Measurements from ENCODE around the gene CHST7. TPM values are rescaled to one million over a fixed set of nuclear protein-coding genes. Genes with fewer than 3 reads are reported as not detected.

CHST7 gene
- total and polyA plus RNA-seq, 10 of the 15 experiments (the other 5 are each of a cell fraction or from before 2014, with no cell fraction given), result 0.58 to 11.0 (median 5.4) TPM

GRCh38 chrX:46547857-46548256 lies 25.7 kb upstream of the CHST7 start (continued):
- TF ChIP-seq SMC3 (IDR thresholded peaks at IDR 0.05; ENCODE audit: borderline replicate concordance, low read length) (no peak), KAT2A (conservative IDR thresholded peaks at IDR 0.05; ENCODE audit: control insufficient read depth, low read depth, low read length) (no peak), SREBF1 (IDR thresholded peaks at IDR 0.05; ENCODE audit: low read length) (no peak)

GRCh38 chrX:46549914-46550313 lies 23.7 kb upstream of the CHST7 start:
- Histone ChIP-seq H3K36me3 (ENCODE audit: control insufficient read depth in 2 of 2, insufficient read depth in 2 of 2, low read length in 1 of 2) (peaks cover 0 to 4% of the 10 kb centered on the region in 2 experiments; a peak in 2 of 4 replicates), H3K79me2 (ENCODE audit: control insufficient read depth, insufficient read depth, low read length) (peaks cover 25% of the 10 kb centered on the region), H4K20me1 (ENCODE audit: control insufficient read depth, insufficient read depth) (no peaks in the 10 kb centered on the region), H3K4me3 (no peak overlapping the region), H2AFZ (ENCODE audit: control insufficient read depth, low read depth, low read length) (no peak overlapping the region), H3K27ac (ENCODE audit: control insufficient read depth, insufficient read depth) (no peak overlapping the region), H3K4me2 (ENCODE audit: control insufficient read depth, insufficient read depth) (no peak overlapping the region), H3K27me3 (replicated peaks in 1 of 2; ENCODE audit: control insufficient read depth in 2 of 2, insufficient read depth in 2 of 2, low read length in 1 of 2) (no peaks in the 10 kb centered on the region), H3K4me1 (ENCODE audit: control insufficient read depth, insufficient read depth, low read length) (peaks cover 4% of the 10 kb centered on the region; the same call in 1 of the 2 replicates), H3K9ac (ENCODE audit: control insufficient read depth, insufficient read depth, low read length) (no peak overlapping the region), H3K9me3 (replicated peaks; ENCODE audit: control insufficient read depth, insufficient read depth, low read length) (no peaks in the 10 kb centered on the region; the same call in 2 of the 3 replicates)
- ATAC-seq (no peak), FAIRE-seq (no peak), DNase-seq (ENCODE audit: low read depth, low spot score) (no peak)
- POLR2A ChIA-PET, result no interaction called here
- RAD21 ChIA-PET (ENCODE audit: unreplicated experiment), result no interaction called here
- SMC1A ChIA-PET (ENCODE audit: uncharacterized antibody, unreplicated experiment), result no interaction called here
- BruUV-seq (replicated peaks), result no TSS peak
- in situ Hi-C loops (cut with MboI), result loop anchor here (10.0 kb wide), 1 partner anchor 245 kb away; no protein-coding TSS in a partner anchor
- 72% methylated on average over 1 of the region's 1 CpG for WGBS (ENCODE audit: insufficient coverage, insufficient replicate concordance, low lambda C conversion rate, missing lambda C conversion rate)
- TF ChIP-seq RBBP5 (conservative IDR thresholded peaks at IDR 0.05) (no peak), ATF7 (IDR thresholded peaks at IDR 0.05; ENCODE audit: low read depth) (no peak), RFX5 (IDR thresholded peaks at IDR 0.05; ENCODE audit: low read depth, low read length) (no peak), DPF2 (IDR thresholded peaks at IDR 0.05) (no peak), PAX5 (IDR thresholded peaks at IDR 0.05; ENCODE audit: borderline replicate concordance, low read depth, low read length) (no peak), HDAC2 (IDR thresholded peaks at IDR 0.05) (no peak), POLR2AphosphoS2 (IDR thresholded peaks at IDR 0.05; ENCODE audit: low read depth, low read length) (no peak), RCOR1 (conservative IDR thresholded peaks at IDR 0.05; ENCODE audit: low read depth, low read length) (no peak), SREBF1 (IDR thresholded peaks at IDR 0.05; ENCODE audit: low read length) (no peak), SPI1 (IDR thresholded peaks at IDR 0.05; ENCODE audit: borderline replicate concordance, insufficient read depth, low read depth, low read length) (no peak), PML (IDR thresholded peaks at IDR 0.05; ENCODE audit: low read length) (no peak), EED (IDR thresholded peaks at IDR 0.05; ENCODE audit: low read depth) (no peak)
- TF ChIP-seq, protein P1, sequence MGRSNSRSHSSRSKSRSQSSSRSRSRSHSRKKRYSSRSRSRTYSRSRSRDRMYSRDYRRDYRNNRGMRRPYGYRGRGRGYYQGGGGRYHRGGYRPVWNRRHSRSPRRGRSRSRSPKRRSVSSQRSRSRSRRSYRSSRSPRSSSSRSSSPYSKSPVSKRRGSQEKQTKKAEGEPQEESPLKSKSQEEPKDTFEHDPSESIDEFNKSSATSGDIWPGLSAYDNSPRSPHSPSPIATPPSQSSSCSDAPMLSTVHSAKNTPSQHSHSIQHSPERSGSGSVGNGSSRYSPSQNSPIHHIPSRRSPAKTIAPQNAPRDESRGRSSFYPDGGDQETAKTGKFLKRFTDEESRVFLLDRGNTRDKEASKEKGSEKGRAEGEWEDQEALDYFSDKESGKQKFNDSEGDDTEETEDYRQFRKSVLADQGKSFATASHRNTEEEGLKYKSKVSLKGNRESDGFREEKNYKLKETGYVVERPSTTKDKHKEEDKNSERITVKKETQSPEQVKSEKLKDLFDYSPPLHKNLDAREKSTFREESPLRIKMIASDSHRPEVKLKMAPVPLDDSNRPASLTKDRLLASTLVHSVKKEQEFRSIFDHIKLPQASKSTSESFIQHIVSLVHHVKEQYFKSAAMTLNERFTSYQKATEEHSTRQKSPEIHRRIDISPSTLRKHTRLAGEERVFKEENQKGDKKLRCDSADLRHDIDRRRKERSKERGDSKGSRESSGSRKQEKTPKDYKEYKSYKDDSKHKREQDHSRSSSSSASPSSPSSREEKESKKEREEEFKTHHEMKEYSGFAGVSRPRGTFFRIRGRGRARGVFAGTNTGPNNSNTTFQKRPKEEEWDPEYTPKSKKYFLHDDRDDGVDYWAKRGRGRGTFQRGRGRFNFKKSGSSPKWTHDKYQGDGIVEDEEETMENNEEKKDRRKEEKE (IDR thresholded peaks at IDR 0.05), result no peak
- CTCF ChIA-PET, result no interaction called here
- intact Hi-C loops (cut with micrococcal nuclease; ENCODE audit: unreplicated experiment), result loop anchor here (10.0 kb wide), 1 partner anchor 415 kb away; no protein-coding TSS in a partner anchor

All from GM12878 (cell line).